Measurements from ENCODE around the gene SPIRE2. TPM values are rescaled to one million over a fixed set of nuclear protein-coding genes. Genes with fewer than 3 reads are reported as not detected.

Gene SPIRE2
- total RNA-seq, 4 donors from 2014 or later = 7.0 to 10.9 (median 9.5) TPM

- intact Hi-C loops (cut with DNase I) = no loop called here
- Histone ChIP-seq H3K9me3 (no peaks in the 10 kb centered on the region), H3K27me3 (no peaks in the 10 kb centered on the region), H3K36me3 (peaks cover 58 to 70% of the 10 kb centered on the region in 2 donors), H3K27ac (no peak overlapping the region), H3K4me3 (replicated peaks in 1 of 3) (no peak overlapping the region), H3K4me1 (no peaks in the 10 kb centered on the region)
- TF ChIP-seq, protein P1, sequence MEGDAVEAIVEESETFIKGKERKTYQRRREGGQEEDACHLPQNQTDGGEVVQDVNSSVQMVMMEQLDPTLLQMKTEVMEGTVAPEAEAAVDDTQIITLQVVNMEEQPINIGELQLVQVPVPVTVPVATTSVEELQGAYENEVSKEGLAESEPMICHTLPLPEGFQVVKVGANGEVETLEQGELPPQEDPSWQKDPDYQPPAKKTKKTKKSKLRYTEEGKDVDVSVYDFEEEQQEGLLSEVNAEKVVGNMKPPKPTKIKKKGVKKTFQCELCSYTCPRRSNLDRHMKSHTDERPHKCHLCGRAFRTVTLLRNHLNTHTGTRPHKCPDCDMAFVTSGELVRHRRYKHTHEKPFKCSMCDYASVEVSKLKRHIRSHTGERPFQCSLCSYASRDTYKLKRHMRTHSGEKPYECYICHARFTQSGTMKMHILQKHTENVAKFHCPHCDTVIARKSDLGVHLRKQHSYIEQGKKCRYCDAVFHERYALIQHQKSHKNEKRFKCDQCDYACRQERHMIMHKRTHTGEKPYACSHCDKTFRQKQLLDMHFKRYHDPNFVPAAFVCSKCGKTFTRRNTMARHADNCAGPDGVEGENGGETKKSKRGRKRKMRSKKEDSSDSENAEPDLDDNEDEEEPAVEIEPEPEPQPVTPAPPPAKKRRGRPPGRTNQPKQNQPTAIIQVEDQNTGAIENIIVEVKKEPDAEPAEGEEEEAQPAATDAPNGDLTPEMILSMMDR (IDR thresholded peaks at IDR 0.05) = no peak
- TF ChIP-seq POLR2A (IDR thresholded peaks at IDR 0.05) = no peak
- WGBS, 2 donors = 95 to 96% methylated on average over 35 to 36 of the region's 36 CpGs
- no peak for DNase-seq
Observed at GRCh38 chr16:89898201-89898967, 70.1 kb downstream of the SPIRE2 start.

DNA sequence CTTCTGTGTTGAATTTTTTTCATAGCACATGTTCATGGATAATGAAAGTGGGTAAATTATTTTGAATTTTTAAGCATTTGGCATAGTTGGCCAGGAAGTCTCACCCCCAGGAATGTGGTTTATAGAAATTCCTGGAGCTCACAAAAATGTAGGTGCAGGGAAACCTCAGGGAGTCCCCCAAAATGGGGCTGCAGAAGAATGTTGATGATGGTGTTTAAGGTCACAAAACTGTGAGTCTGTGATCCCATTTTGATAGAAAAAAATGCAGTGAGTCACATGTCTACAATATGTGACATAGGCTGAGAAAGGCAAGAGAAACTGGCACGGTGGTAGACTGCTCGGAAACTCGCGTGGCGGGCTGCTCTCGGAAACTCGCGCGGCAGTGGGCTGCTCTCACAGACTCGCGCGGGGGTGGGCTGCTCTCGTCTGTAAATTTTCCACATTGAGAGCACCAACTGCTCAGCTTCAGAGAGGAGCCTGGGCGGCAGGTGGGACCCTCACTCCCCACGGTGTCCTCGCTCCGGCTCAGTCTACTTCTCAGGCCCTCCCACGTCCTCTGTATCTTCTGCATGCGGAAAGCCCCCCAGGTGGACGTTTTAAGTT is 71.7 kb downstream of the SPIRE2 start:
- no peak overlapping the region for H3K27ac ChIP-seq
- WGBS, 2 donors = 91 to 95% methylated on average over 20 of the region's 20 CpGs
- H3K9me3 ChIP-seq = no peaks in the 10 kb centered on the region
- TF ChIP-seq, protein P1 (IDR thresholded peaks at IDR 0.05) = no peak
- intact Hi-C loops (cut with DNase I) = no loop called here
- no peak for DNase-seq
- no peaks in the 10 kb centered on the region for H3K4me1 ChIP-seq
- H3K27me3 ChIP-seq = no peaks in the 10 kb centered on the region
- no peak overlapping the region for H3K4me3 ChIP-seq (replicated peaks in 1 of 3)
- peaks cover 56 to 75% of the 10 kb centered on the region in 2 donors for H3K36me3 ChIP-seq

DNA sequence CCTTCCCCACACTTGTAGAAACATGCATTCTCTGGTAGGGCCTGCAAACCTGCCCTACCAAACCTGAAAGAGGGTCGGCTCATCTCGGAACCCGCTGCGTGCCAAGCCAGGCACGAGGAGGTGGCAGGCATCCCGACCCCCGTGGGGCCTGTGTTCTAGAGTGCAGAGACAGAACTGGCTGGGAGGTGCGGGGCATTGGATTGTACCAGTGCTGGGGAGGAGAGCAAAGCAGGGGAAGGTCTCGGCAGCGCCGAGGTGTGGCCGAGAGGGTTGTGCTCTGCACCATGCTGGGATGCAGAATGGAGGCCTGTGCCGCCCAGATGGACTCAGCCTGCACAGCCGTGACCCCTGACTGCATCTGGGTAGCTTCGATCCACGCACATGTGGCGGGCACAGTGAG is 72.6 kb downstream of the SPIRE2 start:
- Histone ChIP-seq H3K27ac (no peak overlapping the region), H3K27me3 (no peaks in the 10 kb centered on the region), H3K4me3 (replicated peaks in 1 of 3) (no peak overlapping the region), H3K36me3 (peaks cover 61 to 75% of the 10 kb centered on the region in 2 donors), H3K9me3 (no peaks in the 10 kb centered on the region), H3K4me1 (no peaks in the 10 kb centered on the region)
- WGBS, 2 donors = 97 to 100% methylated on average over 3 to 11 of the region's 17 CpGs
- TF ChIP-seq, protein P1 (IDR thresholded peaks at IDR 0.05) = no peak
- TF ChIP-seq POLR2A (IDR thresholded peaks at IDR 0.05) = no peak
- intact Hi-C loops (cut with DNase I) = no loop called here
- DNase-seq = no peak

DNA sequence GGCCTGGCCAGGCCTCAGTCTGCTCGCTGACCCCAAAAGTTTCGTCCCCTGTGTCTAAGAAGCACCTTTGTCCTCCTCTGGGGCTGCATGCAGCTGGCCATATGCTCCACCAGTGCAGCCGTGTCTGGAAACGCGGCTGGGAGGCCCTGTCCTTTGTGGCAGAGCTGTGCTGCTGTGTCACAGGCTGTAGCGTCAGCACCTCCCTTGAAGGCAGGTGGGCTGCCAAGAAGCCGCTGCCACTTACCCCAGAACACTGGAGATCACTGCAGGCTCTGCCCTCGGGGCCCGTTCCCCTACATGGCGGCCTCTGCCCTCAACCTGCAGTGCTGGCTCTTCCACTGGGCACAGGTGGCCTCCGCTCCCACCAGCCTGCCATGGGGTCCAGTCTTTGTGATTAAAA is 74.7 kb downstream of the SPIRE2 start:
- intact Hi-C loops (cut with DNase I) = no loop called here
- Histone ChIP-seq H3K9me3 (no peaks in the 10 kb centered on the region), H3K36me3 (peaks cover 60 to 80% of the 10 kb centered on the region in 2 donors), H3K4me3 (replicated peaks in 1 of 3) (no peak overlapping the region), H3K27ac (no peak overlapping the region), H3K27me3 (no peaks in the 10 kb centered on the region), H3K4me1 (no peaks in the 10 kb centered on the region)
- DNase-seq = no peak
- 93 to 100% methylated on average over 3 to 9 of the region's 11 CpGs for WGBS, 2 donors
- no peak for TF ChIP-seq POLR2A (IDR thresholded peaks at IDR 0.05)
- TF ChIP-seq, protein P1 (IDR thresholded peaks at IDR 0.05) = no peak

GRCh38 chr16:89903908-89904515 is 75.7 kb downstream of the SPIRE2 start:
- WGBS, 2 donors = 93 to 97% methylated on average over 15 to 19 of the region's 19 CpGs
- no peaks in the 10 kb centered on the region for H3K4me1 ChIP-seq
- no peak overlapping the region for H3K4me3 ChIP-seq (replicated peaks in 1 of 3)
- no peaks in the 10 kb centered on the region for H3K27me3 ChIP-seq
- H3K9me3 ChIP-seq = no peaks in the 10 kb centered on the region
- H3K36me3 ChIP-seq = peaks cover 54 to 76% of the 10 kb centered on the region in 2 donors
- intact Hi-C loops (cut with DNase I) = no loop called here
- TF ChIP-seq, protein P1 (IDR thresholded peaks at IDR 0.05) = no peak
- TF ChIP-seq POLR2A (IDR thresholded peaks at IDR 0.05) = no peak
- H3K27ac ChIP-seq = no peak overlapping the region
- DNase-seq = no peak
